IMR-90 (cell line): Measurements from ENCODE around the gene TMTC1. TPM values are rescaled to one million over a fixed set of nuclear protein-coding genes. Genes with fewer than 3 reads are reported as not detected.

Experiments
- ATAC-seq: fragments of 200-7000 bp; cut with Tn5 transposase; 2 replicates; pipeline ENCODE4 v1.9.1; 2020; ENCODE audit warnings: low read depth, mild to moderate bottlenecking, moderate library complexity
- BruUV-seq: library from RNA; stranded (reverse); fragments of 400-500 nt; replicated peaks from 2 replicates; lab custom pipeline; 2021; lab: Mats Ljungman, UMichigan
- CTCF ChIA-PET: fragments of 300-600 bp; formaldehyde crosslinking; extraction: SDS; loops from one replicate; lab custom pipeline; 2021; ENCODE audit warnings: antibody characterized with exemption; lab: Yijun Ruan, JAX
- POLR2A ChIA-PET: fragments of 300-600 bp; sonication (Branson Sonifier 250); formaldehyde crosslinking; loops from one replicate; lab custom pipeline; 2022; ENCODE audit warnings: antibody characterized with exemption; ENCODE audit not compliant: unreplicated experiment; lab: Charles Lee
- DNase-seq: peaks from one replicate; pipeline ENCODE4 v3.0.0; 2013
- H2AFZ ChIP-seq: replicated peaks from 2 replicates; pipeline ENCODE3; 2013; ENCODE audit warnings: low read length, mild to moderate bottlenecking; ENCODE audit not compliant: poor library complexity
- H2AK5ac ChIP-seq: 2 replicates; pipeline ENCODE4 v1.6.1; 2013; ENCODE audit warnings: low read depth, low read length, inconsistent platforms
- H2AK9ac ChIP-seq: replicated peaks from 2 replicates; pipeline ENCODE3; 2013; ENCODE audit warnings: mild to moderate bottlenecking, low read depth, low read length, moderate library complexity; ENCODE audit not compliant: poor library complexity
- H2BK120ac ChIP-seq: 2 replicates; pipeline ENCODE4 v1.6.1; 2013; ENCODE audit warnings: low read depth, low read length, inconsistent platforms
- H2BK15ac ChIP-seq: 3 replicates; pipeline ENCODE4 v1.6.1; 2013; ENCODE audit warnings: low read depth, low read length, inconsistent platforms
- H2BK20ac ChIP-seq: 2 replicates; pipeline ENCODE4 v1.6.1; 2013; ENCODE audit warnings: low read depth, mild to moderate bottlenecking, inconsistent platforms, low read length, moderate library complexity
- H2BK5ac ChIP-seq: 2 replicates; pipeline ENCODE4 v1.6.1; 2013; ENCODE audit warnings: mild to moderate bottlenecking, low read depth, low read length, inconsistent platforms; ENCODE audit not compliant: poor library complexity, severe bottlenecking
- H3K14ac ChIP-seq: replicated peaks from 2 replicates; pipeline ENCODE4 v1.6.1; 2013; ENCODE audit warnings: low read depth, low read length, inconsistent platforms
- H3K18ac ChIP-seq: 2 replicates; pipeline ENCODE4 v1.6.1; 2013; ENCODE audit warnings: low read depth, low read length, control low read depth
- H3K23ac ChIP-seq: 2 replicates; pipeline ENCODE4 v1.6.1; 2013; ENCODE audit warnings: low read depth, low read length, inconsistent platforms
- H3K27ac ChIP-seq: 2 replicates; pipeline ENCODE4 v1.5.1; 2013; ENCODE audit warnings: mild to moderate bottlenecking, control low read depth, low read length; ENCODE audit not compliant: insufficient read depth
- H3K27me3 ChIP-seq: 2 replicates; pipeline ENCODE4 v1.6.1; 2013; ENCODE audit warnings: low read length; ENCODE audit not compliant: control insufficient read depth, insufficient read depth
- H3K36me3 ChIP-seq: 2 replicates; pipeline ENCODE4 v1.6.1; 2013; ENCODE audit warnings: low read length, mixed read lengths; ENCODE audit not compliant: control insufficient read depth, insufficient read depth
- H3K4ac ChIP-seq: 2 replicates; pipeline ENCODE4 v1.6.1; 2013; ENCODE audit warnings: low read depth, low read length, inconsistent platforms
- H3K4me1 ChIP-seq: 2 replicates; pipeline ENCODE4 v1.6.1; 2013; ENCODE audit warnings: low read length, mixed read lengths; ENCODE audit not compliant: control insufficient read depth, insufficient read depth
- H3K4me2 ChIP-seq: 2 replicates; pipeline ENCODE4 v1.6.1; 2013; ENCODE audit warnings: low read depth, mild to moderate bottlenecking, control low read depth, low read length, moderate library complexity
- H3K4me3 ChIP-seq: 2 replicates; pipeline ENCODE4 v1.5.1; 2013; ENCODE audit warnings: low read depth, mild to moderate bottlenecking, control low read depth, low read length, moderate library complexity; ENCODE audit not compliant: insufficient read depth
- H3K56ac ChIP-seq: 2 replicates; pipeline ENCODE4 v1.6.1; 2013; ENCODE audit warnings: low read length, inconsistent platforms; ENCODE audit not compliant: insufficient read depth; ENCODE audit errors: extremely low read depth
- H3K79me1 ChIP-seq, 2 experiments: 2 replicates each; pipeline ENCODE4 v1.6.1; 2013; ENCODE audit warnings: low read length in 2 of 2, inconsistent platforms in 1 of 2, low read depth in 1 of 2
- H3K9ac ChIP-seq: 2 replicates; pipeline ENCODE4 v1.6.1; 2013; ENCODE audit warnings: low read depth, low read length, control low read depth
- H3K9me1 ChIP-seq: 2 replicates; pipeline ENCODE4 v1.6.1; 2013; ENCODE audit warnings: low read length, inconsistent platforms; ENCODE audit not compliant: insufficient read depth
- H3K9me3 ChIP-seq: 2 replicates; pipeline ENCODE4 v1.6.1; 2013; ENCODE audit warnings: low read length; ENCODE audit not compliant: control insufficient read depth, insufficient read depth
- H4K20me1 ChIP-seq: 2 replicates; pipeline ENCODE4 v1.6.1; 2013; ENCODE audit warnings: low read length, inconsistent platforms; ENCODE audit not compliant: insufficient read depth
- H4K5ac ChIP-seq: 2 replicates; pipeline ENCODE4 v1.6.1; 2013; ENCODE audit warnings: mild to moderate bottlenecking, low read depth, low read length, control low read depth
- H4K8ac ChIP-seq, 2 experiments: 2 replicates each; pipeline ENCODE4 v1.6.1; 2013; ENCODE audit warnings: low read depth in 2 of 2, low read length in 2 of 2, control low read depth in 1 of 2, inconsistent platforms in 1 of 2
- H4K91ac ChIP-seq: 2 replicates; pipeline ENCODE4 v1.6.1; 2013; ENCODE audit warnings: low read depth, low read length, inconsistent platforms; ENCODE audit not compliant: insufficient read depth
- CEBPB ChIP-seq: IDR thresholded peaks from 2 replicates; pipeline ENCODE4 v1.6.1; 2012; ENCODE audit warnings: low read depth, low read length, improper control_type of control experiment
- CHD1 ChIP-seq: IDR thresholded peaks from 2 replicates; pipeline ENCODE4 v1.6.1; 2012; ENCODE audit warnings: low read depth, low read length, improper control_type of control experiment
- FOS ChIP-seq: fragments of 150-350 bp; IDR thresholded peaks from 2 replicates; pipeline ENCODE4 v1.6.1; 2016; ENCODE audit warnings: low read depth, low read length
- MAFK ChIP-seq: IDR thresholded peaks from 2 replicates; pipeline ENCODE4 v1.6.1; 2012; ENCODE audit warnings: low read depth, low read length, improper control_type of control experiment
- NFE2L2 ChIP-seq: fragments of 150-350 bp; IDR thresholded peaks from 2 replicates; pipeline ENCODE4 v1.6.1; 2016; ENCODE audit warnings: low read depth, mild to moderate bottlenecking, low read length
- POLR2A ChIP-seq: IDR thresholded peaks from 2 replicates; pipeline ENCODE4 v1.6.1; 2012; ENCODE audit warnings: mild to moderate bottlenecking, low read depth, low read length
- RCOR1 ChIP-seq: IDR thresholded peaks from 2 replicates; pipeline ENCODE4 v1.6.1; 2012; ENCODE audit warnings: mild to moderate bottlenecking, low read length, improper control_type of control experiment; ENCODE audit not compliant: insufficient replicate concordance
- RFX5 ChIP-seq: IDR thresholded peaks from 2 replicates; pipeline ENCODE4 v1.8.0; 2012; ENCODE audit warnings: low read depth, mild to moderate bottlenecking, low read length, moderate library complexity
- SMC3 ChIP-seq: fragments of 150-350 bp; IDR thresholded peaks from 2 replicates; pipeline ENCODE4 v1.6.1; 2016; ENCODE audit warnings: low read depth, mild to moderate bottlenecking, antibody characterized with exemption, low read length, moderate library complexity
- WGBS, 2 experiments: methylation state at CpG; one replicate each; pipeline versions ENCODE4 v1.1.5 to v1.1.7; 2013; ENCODE audit warnings: missing lambda C conversion rate in 2 of 2; ENCODE audit not compliant: insufficient read length in 1 of 2; ENCODE audit errors: extremely low coverage in 2 of 2; 5-methylcytosine and 5-hydroxymethylcytosine counted together
- dilution Hi-C: fragments of 300-500 bp; cut with HindIII; formaldehyde crosslinking; loops from one replicate; pipeline ENCODE4 v1.14.3; 2018; ENCODE audit warnings: low sequenced_read_pairs; ENCODE audit not compliant: unreplicated experiment
- in situ Hi-C: fragments of 300-500 bp; cut with MboI; formaldehyde crosslinking; loops from 3 replicates; pipeline ENCODE4 v1.14.3; 2019; ENCODE audit warnings: low sequenced_read_pairs, inconsistent platforms, mixed read lengths
- intact Hi-C: fragments of 100-400 bp; cut with micrococcal nuclease; formaldehyde crosslinking; loops from 2 replicates; pipeline ENCODE4 v1.10.0; 2022
- polyA plus RNA-seq, 3 experiments: library from polyadenylated mRNA; depleted of rRNA; stranded (reverse); fragments of >200 nt; gene quantifications; 2 replicates each; pipeline ENCODE4 v1.2.3, GENCODE V29; 2012; ENCODE audit warnings: low replicate concordance in 1 of 3
- total RNA-seq: library from RNA; depleted of rRNA; stranded (reverse); fragments of >200 nt; gene quantifications from 2 replicates; pipeline ENCODE4 v1.2.3, GENCODE V29; 2012
- TF ChIP-seq, protein P1 (sequence below): conservative IDR thresholded peaks from 2 replicates; pipeline ENCODE4 v1.5.1; 2012; ENCODE audit warnings: mild to moderate bottlenecking, low read depth, low read length, improper control_type of control experiment
- TF ChIP-seq, protein P2 (sequence below): fragments of 150-350 bp; IDR thresholded peaks from 2 replicates; pipeline ENCODE4 v1.6.1; 2016; ENCODE audit warnings: low read depth, mild to moderate bottlenecking, low read length, moderate library complexity, borderline replicate concordance
- TF ChIP-seq, protein P3 (sequence below): fragments of 150-350 bp; IDR thresholded peaks from 2 replicates; pipeline ENCODE4 v1.6.1; 2017; ENCODE audit warnings: mild to moderate bottlenecking, antibody characterized with exemption, low read length, low read depth

The TMTC1 gene
- total and polyA plus RNA-seq, 2 of the 4 experiments (the other 2 are of a cell fraction) = 12.5 to 36.4 TPM

DNA sequence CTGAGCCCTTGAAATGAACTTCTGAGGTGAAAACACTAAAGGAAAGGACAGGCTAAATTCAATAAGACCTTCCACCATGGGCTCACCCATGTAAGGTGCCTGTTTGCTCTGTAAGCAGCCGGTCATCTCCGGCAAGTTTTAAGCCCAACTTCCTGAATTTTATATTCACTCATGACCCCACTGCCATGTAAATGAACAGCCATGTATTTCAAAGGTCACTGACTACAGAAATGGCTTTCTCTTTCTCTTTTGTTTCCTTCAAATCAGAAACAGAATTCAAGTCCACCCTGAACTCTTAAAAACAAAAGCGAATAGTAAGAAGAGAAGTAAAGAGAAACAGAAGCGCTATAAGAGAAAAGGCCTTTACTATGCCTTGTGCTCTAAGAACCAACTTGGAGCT is 224.5 kb downstream of the TMTC1 start:
- H4K20me1 ChIP-seq = no peaks in the 10 kb centered on the region
- H4K8ac ChIP-seq = no peak overlapping the region
- H2AK5ac ChIP-seq = no peak overlapping the region
- no peak overlapping the region for H2BK5ac ChIP-seq
- 0 out of 2 replicates have a peak overlapping the region, but pooled peaks have one; percentile 33 for H2BK20ac ChIP-seq
- 0 out of 2 replicates have a peak overlapping the region, but pooled peaks have one; percentile 5 for H4K91ac ChIP-seq
- peak overlapping the region; percentile 38; the same call in 1 of the 2 replicates for H2BK120ac ChIP-seq
- POLR2A ChIA-PET = no interaction called here
- no peak overlapping the region for H3K56ac ChIP-seq
- H3K79me1 ChIP-seq = peaks cover 0 to 4% of the 10 kb centered on the region in 2 experiments; a peak in 1 of 4 replicates
- no peak overlapping the region for H3K4me2 ChIP-seq
- no CpG with 5 or more reads among the region's 4 CpGs for WGBS, 2 experiments
- TF ChIP-seq, protein P1, sequence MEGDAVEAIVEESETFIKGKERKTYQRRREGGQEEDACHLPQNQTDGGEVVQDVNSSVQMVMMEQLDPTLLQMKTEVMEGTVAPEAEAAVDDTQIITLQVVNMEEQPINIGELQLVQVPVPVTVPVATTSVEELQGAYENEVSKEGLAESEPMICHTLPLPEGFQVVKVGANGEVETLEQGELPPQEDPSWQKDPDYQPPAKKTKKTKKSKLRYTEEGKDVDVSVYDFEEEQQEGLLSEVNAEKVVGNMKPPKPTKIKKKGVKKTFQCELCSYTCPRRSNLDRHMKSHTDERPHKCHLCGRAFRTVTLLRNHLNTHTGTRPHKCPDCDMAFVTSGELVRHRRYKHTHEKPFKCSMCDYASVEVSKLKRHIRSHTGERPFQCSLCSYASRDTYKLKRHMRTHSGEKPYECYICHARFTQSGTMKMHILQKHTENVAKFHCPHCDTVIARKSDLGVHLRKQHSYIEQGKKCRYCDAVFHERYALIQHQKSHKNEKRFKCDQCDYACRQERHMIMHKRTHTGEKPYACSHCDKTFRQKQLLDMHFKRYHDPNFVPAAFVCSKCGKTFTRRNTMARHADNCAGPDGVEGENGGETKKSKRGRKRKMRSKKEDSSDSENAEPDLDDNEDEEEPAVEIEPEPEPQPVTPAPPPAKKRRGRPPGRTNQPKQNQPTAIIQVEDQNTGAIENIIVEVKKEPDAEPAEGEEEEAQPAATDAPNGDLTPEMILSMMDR = no peak
- no peak for TF ChIP-seq MAFK
- TF ChIP-seq, protein P2, sequence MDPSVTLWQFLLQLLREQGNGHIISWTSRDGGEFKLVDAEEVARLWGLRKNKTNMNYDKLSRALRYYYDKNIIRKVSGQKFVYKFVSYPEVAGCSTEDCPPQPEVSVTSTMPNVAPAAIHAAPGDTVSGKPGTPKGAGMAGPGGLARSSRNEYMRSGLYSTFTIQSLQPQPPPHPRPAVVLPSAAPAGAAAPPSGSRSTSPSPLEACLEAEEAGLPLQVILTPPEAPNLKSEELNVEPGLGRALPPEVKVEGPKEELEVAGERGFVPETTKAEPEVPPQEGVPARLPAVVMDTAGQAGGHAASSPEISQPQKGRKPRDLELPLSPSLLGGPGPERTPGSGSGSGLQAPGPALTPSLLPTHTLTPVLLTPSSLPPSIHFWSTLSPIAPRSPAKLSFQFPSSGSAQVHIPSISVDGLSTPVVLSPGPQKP = no peak
- no peak for TF ChIP-seq CHD1
- TF ChIP-seq CEBPB = no peak
- TF ChIP-seq, protein P3, sequence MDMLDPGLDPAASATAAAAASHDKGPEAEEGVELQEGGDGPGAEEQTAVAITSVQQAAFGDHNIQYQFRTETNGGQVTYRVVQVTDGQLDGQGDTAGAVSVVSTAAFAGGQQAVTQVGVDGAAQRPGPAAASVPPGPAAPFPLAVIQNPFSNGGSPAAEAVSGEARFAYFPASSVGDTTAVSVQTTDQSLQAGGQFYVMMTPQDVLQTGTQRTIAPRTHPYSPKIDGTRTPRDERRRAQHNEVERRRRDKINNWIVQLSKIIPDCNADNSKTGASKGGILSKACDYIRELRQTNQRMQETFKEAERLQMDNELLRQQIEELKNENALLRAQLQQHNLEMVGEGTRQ = no peak
- no peak for TF ChIP-seq NFE2L2
- no peak for TF ChIP-seq FOS
- TF ChIP-seq POLR2A = no peak
- TF ChIP-seq RCOR1 = no peak
- no peak for TF ChIP-seq SMC3
- TF ChIP-seq RFX5 = no peak
- H3K14ac ChIP-seq = no peak overlapping the region
- no peak overlapping the region for H3K27ac ChIP-seq
- DNase-seq (no peak), ATAC-seq (no peak)
- no TSS peak for BruUV-seq
- H3K4ac ChIP-seq = no peak overlapping the region
- peaks cover 9% of the 10 kb centered on the region for H3K4me1 ChIP-seq
- in situ Hi-C loops (no loop called here), dilution Hi-C loops (no loop called here), intact Hi-C loops (no loop called here)
- no peak overlapping the region for H2AK9ac ChIP-seq
- H3K9me3 ChIP-seq = no peaks in the 10 kb centered on the region
- H3K27me3 ChIP-seq = no peaks in the 10 kb centered on the region
- H3K4me3 ChIP-seq = no peak overlapping the region
- H3K9me1 ChIP-seq = peaks cover 11% of the 10 kb centered on the region
- H4K5ac ChIP-seq = no peak overlapping the region
- H2BK15ac ChIP-seq = no peak overlapping the region
- H3K9ac ChIP-seq = no peak overlapping the region
- H3K23ac ChIP-seq = no peak overlapping the region
- CTCF ChIA-PET = interaction anchor here (1.2 kb wide), 1 partner anchor 24 kb away, joined by 4 read pairs; no protein-coding TSS in a partner anchor
- H3K36me3 ChIP-seq = peaks cover 3% of the 10 kb centered on the region; the same call in 1 of the 2 replicates
- no peak overlapping the region for H3K18ac ChIP-seq
- no peak overlapping the region for H2AFZ ChIP-seq
